Measurements from ENCODE around the gene AK5. TPM values are rescaled to one million over a fixed set of nuclear protein-coding genes. Genes with fewer than 3 reads are reported as not detected.
"Not testable (repeated sequence)": the region's sequence is repeated elsewhere in the genome, so short reads cannot be mapped to it uniquely, and the experiment has no call there.

The AK5 gene
- total and polyA plus RNA-seq, 2 of the 4 experiments (the other 2 are of a cell fraction), result 22.5 to 25.8 TPM

- H3K9me1 ChIP-seq (ENCODE audit: insufficient read depth, low read length); H3K4me1 ChIP-seq (ENCODE audit: control insufficient read depth, insufficient read depth, low read length); H3K36me3 ChIP-seq (ENCODE audit: control insufficient read depth, insufficient read depth, low read length); H3K9me3 ChIP-seq (ENCODE audit: control insufficient read depth, insufficient read depth, low read length); intact Hi-C loops (cut with micrococcal nuclease); H4K20me1 ChIP-seq (ENCODE audit: insufficient read depth, low read length); H4K8ac ChIP-seq (ENCODE audit: low read depth in 2 of 2, low read length in 2 of 2); CTCF ChIA-PET; H3K4me3 ChIP-seq (ENCODE audit: insufficient read depth, low read depth, low read length); ATAC-seq (ENCODE audit: low read depth); H3K23ac ChIP-seq (ENCODE audit: low read depth, low read length); in situ Hi-C loops (cut with MboI; ENCODE audit: low sequenced_read_pairs); H2AK5ac ChIP-seq (ENCODE audit: low read depth, low read length); DNase-seq; H2BK15ac ChIP-seq (ENCODE audit: low read depth, low read length); H3K14ac ChIP-seq (replicated peaks; ENCODE audit: low read depth, low read length); H3K9ac ChIP-seq (ENCODE audit: low read depth, low read length); H3K4ac ChIP-seq (ENCODE audit: low read depth, low read length); H3K27ac ChIP-seq (ENCODE audit: insufficient read depth, low read length); H3K4me2 ChIP-seq (ENCODE audit: low read depth, low read length); dilution Hi-C loops (cut with HindIII; ENCODE audit: low sequenced_read_pairs, unreplicated experiment); H2BK5ac ChIP-seq (ENCODE audit: low read depth, low read length, poor library complexity, severe bottlenecking); POLR2A ChIA-PET (ENCODE audit: unreplicated experiment); H4K91ac ChIP-seq (ENCODE audit: insufficient read depth, low read depth, low read length); H2AFZ ChIP-seq (replicated peaks; ENCODE audit: low read length, poor library complexity); H2BK20ac ChIP-seq (ENCODE audit: low read depth, low read length); H2BK120ac ChIP-seq (ENCODE audit: low read depth, low read length); H2AK9ac ChIP-seq (replicated peaks; ENCODE audit: low read depth, low read length, poor library complexity); H3K18ac ChIP-seq (ENCODE audit: low read depth, low read length); H3K27me3 ChIP-seq (ENCODE audit: control insufficient read depth, insufficient read depth, low read length); H4K5ac ChIP-seq (ENCODE audit: low read depth, low read length); BruUV-seq (replicated peaks); H3K56ac ChIP-seq (ENCODE audit: extremely low read depth, insufficient read depth, low read length): not testable (repeated sequence)
- WGBS, 2 experiments (ENCODE audit: extremely low coverage in 2 of 2, insufficient read length in 1 of 2), result no CpG with 5 or more reads among the region's 3 CpGs
- peaks cover 0 to 22% of the 10 kb centered on the region in 2 experiments; a peak in 2 of 4 replicates for H3K79me1 ChIP-seq (ENCODE audit: low read depth in 1 of 2, low read length in 2 of 2)
These were observed 136.2 kb downstream of the AK5 start for GRCh38 chr1:77418055-77418454.
